ENCODE data around the gene ARGLU1.

The ARGLU1 gene

GRCh38 chr13:106530980-106531481, 36.9 kb downstream of the ARGLU1 start:
- H3K36me3 ChIP-seq, result no peaks in the 10 kb centered on the region
- peaks cover 82% of the 10 kb centered on the region for H3K27me3 ChIP-seq
- no peak for TF ChIP-seq CTCF (IDR thresholded peaks at IDR 0.05)
- H3K4me1 ChIP-seq (ENCODE audit: control insufficient read depth in 1 of 2, insufficient read depth in 1 of 2, low read depth in 1 of 2, low read length in 1 of 2), result peaks cover 27 to 28% of the 10 kb centered on the region in 2 experiments
- H3K27ac ChIP-seq, result no peak overlapping the region
- H3K9me3 ChIP-seq, result no peaks in the 10 kb centered on the region
- H3K4me3 ChIP-seq (ENCODE audit: low read depth in 1 of 2, low read length in 1 of 2), result no peak overlapping the region

- no peak overlapping the region for H3K4me3 ChIP-seq (ENCODE audit: low read depth in 1 of 2, low read length in 1 of 2)
- no peak for TF ChIP-seq CTCF (IDR thresholded peaks at IDR 0.05)
- peaks cover 87% of the 10 kb centered on the region for H3K27me3 ChIP-seq
- H3K9me3 ChIP-seq, result no peaks in the 10 kb centered on the region
- no peak overlapping the region for H3K27ac ChIP-seq
- H3K4me1 ChIP-seq (ENCODE audit: control insufficient read depth in 1 of 2, insufficient read depth in 1 of 2, low read depth in 1 of 2, low read length in 1 of 2), result peaks cover 24 to 26% of the 10 kb centered on the region in 2 experiments
- H3K36me3 ChIP-seq, result no peaks in the 10 kb centered on the region
Observed at GRCh38 chr13:106530171-106530851, 37.6 kb downstream of the ARGLU1 start.

GRCh38 chr13:106529415-106530170, 38.3 kb downstream of the ARGLU1 start:
- Histone ChIP-seq H3K36me3 (no peaks in the 10 kb centered on the region), H3K27me3 (peaks cover 86% of the 10 kb centered on the region), H3K4me3 (ENCODE audit: low read depth in 1 of 2, low read length in 1 of 2) (no peak overlapping the region), H3K9me3 (no peaks in the 10 kb centered on the region), H3K27ac (no peak overlapping the region), H3K4me1 (ENCODE audit: control insufficient read depth in 1 of 2, insufficient read depth in 1 of 2, low read depth in 1 of 2, low read length in 1 of 2) (peaks cover 20 to 22% of the 10 kb centered on the region in 2 experiments)
- no peak for TF ChIP-seq CTCF (IDR thresholded peaks at IDR 0.05)

- H3K4me3 ChIP-seq (ENCODE audit: low read depth in 1 of 2, low read length in 1 of 2), result no peak overlapping the region
- H3K4me1 ChIP-seq (ENCODE audit: control insufficient read depth in 1 of 2, insufficient read depth in 1 of 2, low read depth in 1 of 2, low read length in 1 of 2), result peaks cover 13 to 15% of the 10 kb centered on the region in 2 experiments
- H3K27me3 ChIP-seq, result peaks cover 86% of the 10 kb centered on the region
- no peaks in the 10 kb centered on the region for H3K36me3 ChIP-seq
- no peak for TF ChIP-seq CTCF (IDR thresholded peaks at IDR 0.05)
- H3K27ac ChIP-seq, result no peak overlapping the region
- H3K9me3 ChIP-seq, result no peaks in the 10 kb centered on the region
Observed at GRCh38 chr13:106528718-106529414, 39.1 kb downstream of the ARGLU1 start.

GRCh38 chr13:106527826-106528225, 40.1 kb downstream of the ARGLU1 start:
- H3K27me3 ChIP-seq, result peaks cover 86% of the 10 kb centered on the region
- no peaks in the 10 kb centered on the region for H3K9me3 ChIP-seq
- H3K36me3 ChIP-seq, result no peaks in the 10 kb centered on the region
- H3K27ac ChIP-seq, result no peak overlapping the region
- H3K4me3 ChIP-seq (ENCODE audit: low read depth in 1 of 2, low read length in 1 of 2), result no peak overlapping the region
- H3K4me1 ChIP-seq (ENCODE audit: control insufficient read depth in 1 of 2, insufficient read depth in 1 of 2, low read depth in 1 of 2, low read length in 1 of 2), result peaks cover 3 to 4% of the 10 kb centered on the region in 2 experiments
- TF ChIP-seq CTCF (IDR thresholded peaks at IDR 0.05), result no peak

Data from neutrophil (primary cell).